Glutamatergic neuron (in vitro differentiated cells): Measurements from ENCODE around the gene DRICH1. TPM values are rescaled to one million over a fixed set of nuclear protein-coding genes. Genes with fewer than 3 reads are reported as not detected.
"Not testable (repeated sequence)": the region's sequence is repeated elsewhere in the genome, so short reads cannot be mapped to it uniquely, and the experiment has no call there.

Experiments
- DNase-seq: peaks from one replicate; pipeline ENCODE4 v3.0.0; 2022
- H3K27ac Mint-ChIP-seq: one replicate; pipeline ENCODE4 v1.8.0; 2020; ENCODE audit warnings: mild to moderate bottlenecking, mixed read lengths, inconsistent platforms; ENCODE audit not compliant: unreplicated experiment
- H3K27me3 Mint-ChIP-seq: one replicate; pipeline ENCODE4 v1.8.0; 2020; ENCODE audit warnings: mild to moderate bottlenecking, moderate library complexity, mixed read lengths, inconsistent platforms; ENCODE audit not compliant: unreplicated experiment
- H3K36me3 Mint-ChIP-seq: one replicate; pipeline ENCODE4 v1.8.0; 2020; ENCODE audit warnings: mild to moderate bottlenecking, mixed read lengths, inconsistent platforms; ENCODE audit not compliant: unreplicated experiment
- H3K4me1 Mint-ChIP-seq: one replicate; pipeline ENCODE4 v1.8.0; 2020; ENCODE audit warnings: mild to moderate bottlenecking, low read depth, mixed read lengths, inconsistent platforms; ENCODE audit not compliant: unreplicated experiment
- H3K4me3 Mint-ChIP-seq: one replicate; pipeline ENCODE4 v1.8.0; 2020; ENCODE audit warnings: mild to moderate bottlenecking, mixed read lengths, inconsistent platforms; ENCODE audit not compliant: unreplicated experiment
- H3K9me3 Mint-ChIP-seq: one replicate; pipeline ENCODE4 v1.8.0; 2020; ENCODE audit warnings: mild to moderate bottlenecking, moderate library complexity, mixed read lengths, inconsistent platforms; ENCODE audit not compliant: unreplicated experiment
- CTCF ChIP-seq: fragments of 200-600 bp; sonication (generic); IDR thresholded peaks from one replicate; pipeline ENCODE4 v1.5.0; 2021; ENCODE audit not compliant: partially characterized antibody, unreplicated experiment
- total RNA-seq: library from RNA; stranded (reverse); fragmentation: NEBNext Ultra II Directional; extraction: Animal tissue kit (Norgen Biotek cat#: 25700); gene quantifications from one replicate; pipeline ENCODE4 v1.2.1, GENCODE V29; 2021; ENCODE audit not compliant: unreplicated experiment

Gene DRICH1
- total RNA-seq, 1 donor from 2014 or later = not detected

DNA sequence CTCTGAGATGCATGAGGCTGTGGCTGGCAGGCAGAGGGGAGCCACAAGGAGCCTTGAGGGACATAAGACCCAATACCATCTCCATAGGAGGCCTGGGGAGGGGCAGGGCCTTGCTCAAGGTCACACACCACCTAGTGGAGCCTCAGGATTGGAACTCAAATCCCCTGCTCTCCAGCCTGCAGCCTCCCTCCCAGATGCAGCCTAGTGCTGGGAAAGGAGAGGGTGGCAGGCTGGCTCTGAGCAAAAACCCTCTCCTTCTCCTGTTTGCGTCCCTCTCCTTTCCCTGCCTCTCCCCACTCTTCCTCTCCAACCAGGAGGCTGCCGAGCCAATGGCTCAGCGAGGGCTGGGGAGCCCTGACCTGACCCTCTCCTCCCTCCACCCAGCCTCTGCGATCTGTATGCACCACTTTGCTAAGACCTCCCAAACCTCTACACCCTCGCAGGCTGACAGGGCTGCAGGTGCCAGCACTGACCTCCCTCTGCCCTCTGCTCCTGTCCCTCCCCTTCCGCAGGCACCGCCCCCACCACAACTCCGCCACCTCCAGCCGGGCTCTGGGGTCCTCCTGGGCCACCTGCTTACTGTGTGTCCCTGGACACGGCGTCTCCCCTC lies 66.7 kb downstream of the DRICH1 start:
- H3K4me3 Mint-ChIP-seq = peak overlapping the region; percentile 86
- peaks cover 7% of the 10 kb centered on the region for H3K4me1 Mint-ChIP-seq
- TF ChIP-seq CTCF = no peak
- peaks cover 15% of the 10 kb centered on the region for H3K9me3 Mint-ChIP-seq
- peak overlapping the region; percentile 73 for H3K27ac Mint-ChIP-seq
- peak; percentile 56 for DNase-seq
- H3K36me3 Mint-ChIP-seq = no peaks in the 10 kb centered on the region
- H3K27me3 Mint-ChIP-seq = peaks cover 25% of the 10 kb centered on the region

- H3K4me3 Mint-ChIP-seq = peak overlapping the region; percentile 42
- peaks cover 25% of the 10 kb centered on the region for H3K27me3 Mint-ChIP-seq
- DNase-seq = no peak
Measured at GRCh38 chr22:23564276-23564675, 67.8 kb downstream of the DRICH1 start.

DNA sequence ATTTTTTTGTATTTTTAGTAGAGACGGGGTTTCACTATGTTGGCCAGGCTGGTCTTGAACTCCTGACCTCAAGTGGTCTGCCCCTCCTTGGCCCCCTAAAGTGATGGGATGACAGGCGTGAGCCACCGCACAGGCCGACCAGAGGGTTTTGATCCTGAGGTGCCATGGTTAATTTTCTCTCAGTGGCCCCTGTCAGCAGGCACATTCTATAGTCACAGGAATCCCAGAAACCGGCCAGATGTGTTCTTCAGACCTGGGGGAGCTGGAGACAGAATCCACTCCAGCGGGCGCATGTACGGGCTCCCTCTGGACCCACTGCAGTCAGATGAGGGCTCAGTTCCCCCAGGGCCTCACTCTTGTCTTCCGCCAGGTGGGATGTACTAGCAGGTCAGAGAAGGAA lies 69.0 kb downstream of the DRICH1 start:
- peaks cover 17% of the 10 kb centered on the region for H3K9me3 Mint-ChIP-seq
- no peaks in the 10 kb centered on the region for H3K36me3 Mint-ChIP-seq
- no peak overlapping the region for H3K27ac Mint-ChIP-seq
- no peak for TF ChIP-seq CTCF
- H3K4me1 Mint-ChIP-seq = peaks cover 7% of the 10 kb centered on the region
- H3K27me3 Mint-ChIP-seq = peaks cover 23% of the 10 kb centered on the region
- no peak overlapping the region for H3K4me3 Mint-ChIP-seq
- no peak for DNase-seq

More at GRCh38 chr22:23564276-23564675, 67.8 kb downstream of the DRICH1 start:
- no peaks in the 10 kb centered on the region for H3K36me3 Mint-ChIP-seq
- peaks cover 15% of the 10 kb centered on the region for H3K9me3 Mint-ChIP-seq
- H3K27ac Mint-ChIP-seq = peak overlapping the region; percentile 14
- peaks cover 7% of the 10 kb centered on the region for H3K4me1 Mint-ChIP-seq
- no peak for TF ChIP-seq CTCF

DNA sequence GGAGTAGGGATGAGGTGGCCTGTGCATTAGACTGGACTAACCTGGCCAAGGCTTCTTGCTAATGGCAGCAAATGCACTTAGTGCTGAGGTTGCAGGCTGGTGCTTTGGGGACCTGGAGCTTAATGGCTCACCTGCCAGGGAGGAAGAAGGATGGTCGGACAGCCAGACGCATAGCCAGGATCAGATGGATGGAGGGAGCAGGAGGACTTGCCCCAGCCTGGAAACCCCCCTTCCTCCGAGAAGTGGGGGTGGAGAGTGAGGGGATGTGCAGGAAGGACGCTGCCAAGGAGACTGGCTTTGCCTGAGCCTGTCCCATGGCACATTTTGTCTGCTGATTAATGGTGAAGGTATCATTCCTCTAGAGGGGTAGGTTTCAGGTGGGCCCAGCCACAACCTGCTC lies 69.9 kb downstream of the DRICH1 start:
- Mint-ChIP-seq H3K4me1 (peaks cover 7% of the 10 kb centered on the region), H3K27ac (no peak overlapping the region), H3K4me3 (no peak overlapping the region), H3K27me3 (peaks cover 21% of the 10 kb centered on the region), H3K9me3 (peaks cover 13% of the 10 kb centered on the region), H3K36me3 (no peaks in the 10 kb centered on the region)
- no peak for DNase-seq
- TF ChIP-seq CTCF = no peak

- H3K27ac Mint-ChIP-seq, H3K36me3 Mint-ChIP-seq, H3K4me1 Mint-ChIP-seq, H3K4me3 Mint-ChIP-seq, DNase-seq: not testable (repeated sequence)
- Mint-ChIP-seq H3K9me3 (peaks cover 13% of the 10 kb centered on the region), H3K27me3 (peaks cover 19% of the 10 kb centered on the region)
Measured at GRCh38 chr22:23561025-23561510, 71.1 kb downstream of the DRICH1 start.

GRCh38 chr22:23560215-23560614 lies 71.9 kb downstream of the DRICH1 start:
- H3K27me3 Mint-ChIP-seq = peaks cover 16% of the 10 kb centered on the region
- not testable (repeated sequence) for H3K4me3 Mint-ChIP-seq, H3K27ac Mint-ChIP-seq, H3K4me1 Mint-ChIP-seq, H3K9me3 Mint-ChIP-seq, H3K36me3 Mint-ChIP-seq, DNase-seq

Other genes starting within 250 kb of the DRICH1 start
- gene IGLL1, start 52.0 kb downstream of the DRICH1 start, total RNA-seq = not detected
- gene RGL4, start 58.7 kb upstream of the DRICH1 start, total RNA-seq = not detected
- 9.0 TPM for gene ZNF70, start 118.8 kb upstream of the DRICH1 start, total RNA-seq
- gene VPREB3, start 122.1 kb upstream of the DRICH1 start, total RNA-seq = not detected
- not detected for gene C22orf15, start 130.7 kb upstream of the DRICH1 start, total RNA-seq
- 35.9 TPM for gene CHCHD10, start 135.7 kb upstream of the DRICH1 start, total RNA-seq
- gene MMP11, start 140.5 kb upstream of the DRICH1 start, total RNA-seq = 28.8 TPM
- gene SMARCB1, start 154.6 kb upstream of the DRICH1 start, total RNA-seq = 227 TPM
- gene DERL3, start 206.7 kb upstream of the DRICH1 start, total RNA-seq = 1.2 TPM
- gene SLC2A11, start 225.6 kb upstream of the DRICH1 start, total RNA-seq = 52.4 TPM